Measurements from ENCODE around the gene GCN1. TPM values are rescaled to one million over a fixed set of nuclear protein-coding genes. Genes with fewer than 3 reads are reported as not detected.

Gene GCN1
- total and polyA plus RNA-seq, 7 experiments from 2014 or later: 20.3 to 142 (median 122) TPM

GRCh38 chr12:120240495-120240833 is 45.9 kb upstream of the GCN1 start:
- ATAC-seq: no peak
- POLR2A ChIA-PET: interaction anchor here (1.1 to 7.5 kb wide), 10 partner anchors 9 to 222 kb away, joined by 3 to 103 read pairs (median 4); partner anchors contain the start of genes PXN, RNU4-1, RNU4-2 and RPLP0
- Histone ChIP-seq H3K27me3 (ENCODE audit: control insufficient read depth in 2 of 2, insufficient read depth in 2 of 2, low read length in 2 of 2) (no peaks in the 10 kb centered on the region), H3K4me1 (ENCODE audit: control insufficient read depth in 2 of 2, insufficient read depth in 2 of 2, low read length in 2 of 2) (peaks cover 54 to 70% of the 10 kb centered on the region in 2 donors), H3K4me3 (ENCODE audit: low read length) (no peak overlapping the region), H3K36me3 (ENCODE audit: control insufficient read depth in 2 of 3, insufficient read depth in 3 of 3, low read length in 3 of 3) (peaks cover 0 to 11% (median 0%) of the 10 kb centered on the region in 3 experiments), H3K9me3 (ENCODE audit: control insufficient read depth in 2 of 3, low read length in 3 of 3) (no peaks in the 10 kb centered on the region), H3K27ac (ENCODE audit: low read depth, low read length) (no peak overlapping the region)
- Mint-ChIP-seq H3K36me3 (peaks cover 0 to 18% (median 5%) of the 10 kb centered on the region in 5 donors), H3K27me3 (no peaks in the 10 kb centered on the region), H3K27ac (peak overlapping the region in 8 of 9 donors; percentile 18 to 88 (median 72)), H3K4me3 (peak overlapping the region in 6 of 10 donors; percentile 10 to 50 (median 38)), H3K9me3 (peaks cover 0 to 2% (median 0%) of the 10 kb centered on the region in 11 donors), H3K4me1 (peaks cover 54 to 90% (median 75%) of the 10 kb centered on the region in 7 donors)
- CTCF ChIA-PET: interaction anchor here (2.5 to 6.8 kb wide), 4 partner anchors 11 to 25 kb away, joined by 13 to 65 read pairs (median 25); partner anchors contain the start of gene PXN
- DNase-seq: no peak
- intact Hi-C loops (cut with micrococcal nuclease): no loop called here

DNA sequence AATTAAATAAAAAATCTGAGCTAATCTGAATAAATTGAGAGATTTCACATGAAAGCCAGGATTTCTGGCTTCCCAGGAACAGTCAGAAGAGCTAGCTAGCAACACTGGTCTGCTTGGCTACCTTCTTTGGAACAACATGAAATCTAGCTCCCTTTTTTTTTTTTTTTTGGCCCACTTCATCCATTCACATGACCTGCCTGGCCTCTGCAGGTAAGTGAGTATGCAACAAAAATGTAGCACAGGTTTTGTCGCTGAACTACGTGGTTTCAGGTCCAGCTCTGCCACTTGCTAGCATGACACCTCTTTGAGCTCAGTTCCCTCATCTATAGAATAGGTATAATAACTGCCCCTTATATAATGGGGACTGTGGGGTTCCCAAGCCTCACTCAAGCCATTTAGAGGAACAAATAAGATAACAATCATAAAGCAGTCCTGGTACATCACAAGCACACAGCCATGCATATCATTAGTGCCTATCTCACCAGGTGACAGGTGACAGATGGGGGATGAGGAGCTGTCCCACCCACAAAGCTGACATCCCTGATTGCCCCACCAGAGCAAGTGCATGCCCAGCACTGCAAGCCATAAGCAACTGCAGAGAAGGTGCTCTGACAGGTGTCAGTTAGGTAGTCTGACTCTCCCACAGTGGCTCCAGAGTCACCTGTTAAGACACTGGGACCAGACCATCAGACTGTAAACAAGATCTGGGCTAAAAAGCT is 45.4 kb upstream of the GCN1 start:
- intact Hi-C loops (cut with micrococcal nuclease): no loop called here
- H3K27me3 ChIP-seq (ENCODE audit: control insufficient read depth in 2 of 2, insufficient read depth in 2 of 2, low read length in 2 of 2): no peaks in the 10 kb centered on the region
- Mint-ChIP-seq H3K27ac (peak overlapping the region; percentile 23 to 88 (median 73)), H3K36me3 (peaks cover 0 to 14% (median 5%) of the 10 kb centered on the region in 5 donors), H3K4me1 (peaks cover 50 to 90% (median 75%) of the 10 kb centered on the region in 7 donors), H3K9me3 (no peaks in the 10 kb centered on the region), H3K27me3 (no peaks in the 10 kb centered on the region), H3K4me3 (peak overlapping the region in 4 of 10 donors; percentile 38 to 50 (median 44))
- DNase-seq (no peak), ATAC-seq (no peak)
- H3K9me3 ChIP-seq (ENCODE audit: control insufficient read depth in 2 of 3, low read length in 3 of 3): no peaks in the 10 kb centered on the region
- ChIA-PET CTCF (interaction anchor here (2.5 to 6.8 kb wide), 4 partner anchors 10 to 26 kb away, joined by 13 to 65 read pairs (median 25); partner anchors contain the start of gene PXN), POLR2A (interaction anchor here (0.6 to 7.5 kb wide), 16 partner anchors 8 to 341 kb away, joined by 3 to 103 read pairs (median 3); partner anchors contain the start of genes PXN, RNU4-1, RNU4-2 and RPLP0)
- H3K36me3 ChIP-seq (ENCODE audit: control insufficient read depth in 2 of 3, insufficient read depth in 3 of 3, low read length in 3 of 3): peaks cover 0 to 11% (median 0%) of the 10 kb centered on the region in 3 experiments
- H3K4me1 ChIP-seq (ENCODE audit: control insufficient read depth in 2 of 2, insufficient read depth in 2 of 2, low read length in 2 of 2): peaks cover 59 to 72% of the 10 kb centered on the region in 2 donors
- no peak overlapping the region for H3K4me3 ChIP-seq (ENCODE audit: low read length)
- H3K27ac ChIP-seq (ENCODE audit: low read depth, low read length): no peak overlapping the region

- Mint-ChIP-seq H3K27ac (peak overlapping the region; percentile 5 to 94 (median 38)), H3K27me3 (no peaks in the 10 kb centered on the region), H3K36me3 (peaks cover 0 to 11% (median 5%) of the 10 kb centered on the region in 5 donors), H3K9me3 (no peaks in the 10 kb centered on the region), H3K4me1 (peaks cover 55 to 94% (median 80%) of the 10 kb centered on the region in 7 donors), H3K4me3 (peak overlapping the region in 4 of 10 donors; percentile 23 to 72 (median 48))
- H3K4me3 ChIP-seq (ENCODE audit: low read length): no peak overlapping the region
- DNase-seq (no peak), ATAC-seq (no peak)
- H3K27ac ChIP-seq (ENCODE audit: low read depth, low read length): no peak overlapping the region
- ChIA-PET CTCF (interaction anchor here (2.5 to 6.8 kb wide), 5 partner anchors 9 to 27 kb away, joined by 13 to 65 read pairs (median 26); partner anchors contain the start of gene PXN), POLR2A (interaction anchor here (0.6 to 7.5 kb wide), 13 partner anchors 10 to 122 kb away, joined by 3 to 103 read pairs (median 8); partner anchors contain the start of genes PXN, RNU4-2 and RPLP0)
- no peaks in the 10 kb centered on the region for H3K9me3 ChIP-seq (ENCODE audit: control insufficient read depth in 2 of 3, low read length in 3 of 3)
- no peaks in the 10 kb centered on the region for H3K27me3 ChIP-seq (ENCODE audit: control insufficient read depth in 2 of 2, insufficient read depth in 2 of 2, low read length in 2 of 2)
- peaks cover 0 to 11% (median 0%) of the 10 kb centered on the region in 3 experiments for H3K36me3 ChIP-seq (ENCODE audit: control insufficient read depth in 2 of 3, insufficient read depth in 3 of 3, low read length in 3 of 3)
- peaks cover 59 to 72% of the 10 kb centered on the region in 2 donors for H3K4me1 ChIP-seq (ENCODE audit: control insufficient read depth in 2 of 2, insufficient read depth in 2 of 2, low read length in 2 of 2)
- intact Hi-C loops (cut with micrococcal nuclease): no loop called here
These were observed 44.4 kb upstream of the GCN1 start for GRCh38 chr12:120238839-120239445.

DNA sequence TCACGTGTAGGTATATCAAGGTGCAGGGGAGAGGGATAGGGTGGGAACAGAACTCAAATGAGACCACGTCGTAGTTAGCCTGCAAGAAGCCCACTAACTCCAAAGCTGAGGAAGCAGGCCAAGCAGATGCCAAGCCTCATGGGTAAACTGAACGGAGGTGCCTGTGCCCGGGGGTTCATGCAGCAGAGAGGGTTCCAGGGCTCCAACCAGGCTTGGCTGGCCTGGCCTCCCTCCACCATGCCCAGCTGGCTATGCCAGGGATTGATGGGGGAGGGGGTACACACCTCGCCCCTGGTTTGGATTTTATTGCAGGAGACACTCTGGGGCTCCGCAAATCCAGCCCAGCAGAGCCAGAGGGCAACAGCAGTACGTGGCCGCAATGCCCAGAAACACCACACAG is 43.7 kb upstream of the GCN1 start:
- no peak for DNase-seq
- Histone ChIP-seq H3K9me3 (ENCODE audit: control insufficient read depth in 2 of 3, low read length in 3 of 3) (no peaks in the 10 kb centered on the region), H3K27ac (ENCODE audit: low read depth, low read length) (peak overlapping the region; percentile 43), H3K36me3 (ENCODE audit: control insufficient read depth in 2 of 3, insufficient read depth in 3 of 3, low read length in 3 of 3) (peaks cover 0 to 11% (median 0%) of the 10 kb centered on the region in 3 experiments), H3K4me1 (ENCODE audit: control insufficient read depth in 2 of 2, insufficient read depth in 2 of 2, low read length in 2 of 2) (peaks cover 59 to 72% of the 10 kb centered on the region in 2 donors), H3K4me3 (ENCODE audit: low read length) (no peak overlapping the region), H3K27me3 (ENCODE audit: control insufficient read depth in 2 of 2, insufficient read depth in 2 of 2, low read length in 2 of 2) (no peaks in the 10 kb centered on the region)
- no peak for ATAC-seq
- intact Hi-C loops (cut with micrococcal nuclease): no loop called here
- Mint-ChIP-seq H3K4me1 (peaks cover 61 to 94% (median 81%) of the 10 kb centered on the region in 7 donors), H3K27ac (peak overlapping the region in 8 of 9 donors; percentile 38 to 94 (median 74)), H3K27me3 (no peaks in the 10 kb centered on the region), H3K4me3 (peak overlapping the region in 7 of 10 donors; percentile 33 to 72 (median 50)), H3K36me3 (peaks cover 0 to 11% (median 5%) of the 10 kb centered on the region in 5 donors), H3K9me3 (no peaks in the 10 kb centered on the region)
- POLR2A ChIA-PET: interaction anchor here (0.9 to 7.5 kb wide), 7 partner anchors 10 to 65 kb away, joined by 3 to 103 read pairs (median 10); partner anchors contain the start of genes PXN and RNU4-2
- CTCF ChIA-PET: interaction anchor here (1.2 to 6.8 kb wide), 5 partner anchors 11 to 28 kb away, joined by 9 to 65 read pairs (median 19); partner anchors contain the start of gene PXN

DNA sequence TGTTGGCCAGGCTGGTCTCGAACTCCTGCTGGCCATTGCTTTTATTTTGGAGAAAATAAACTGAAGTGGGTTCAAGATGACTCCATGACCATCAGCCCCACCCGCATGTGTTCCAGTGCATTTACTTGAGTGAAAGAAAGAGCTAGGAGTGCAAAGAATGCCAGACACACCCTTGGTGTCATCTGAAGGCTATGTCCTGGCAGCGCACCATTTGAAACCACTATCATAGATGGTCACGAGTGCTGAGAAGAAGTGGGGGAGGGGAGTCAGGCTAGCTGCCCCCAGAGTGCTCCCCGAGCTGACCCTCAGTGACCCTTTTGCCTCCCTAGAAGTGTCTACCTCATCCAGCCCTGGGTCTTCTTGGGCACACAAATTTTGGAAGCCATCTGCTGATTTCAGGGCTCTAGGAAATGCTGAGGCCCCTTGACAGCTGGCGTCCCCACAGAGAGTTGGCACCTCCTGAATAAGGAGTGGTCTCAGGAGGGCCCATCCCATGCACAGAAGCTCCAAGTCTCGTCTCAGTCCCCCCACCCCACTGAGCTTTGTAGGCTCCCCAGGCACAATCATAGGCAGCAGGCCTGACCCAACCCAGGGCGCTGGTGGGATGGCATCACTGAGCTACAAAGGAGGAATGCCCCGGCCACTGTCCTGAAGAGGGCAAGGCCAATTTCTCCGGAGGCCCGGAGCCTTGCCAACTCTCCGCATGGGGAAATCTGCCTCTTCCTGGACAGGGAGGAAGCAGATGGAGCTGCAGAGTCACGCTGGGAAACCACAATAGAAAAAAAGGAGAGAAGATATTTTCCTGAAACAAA is 43.1 kb upstream of the GCN1 start:
- peaks cover 0 to 8% (median 5%) of the 10 kb centered on the region in 5 donors for H3K36me3 Mint-ChIP-seq
- no peak overlapping the region for H3K4me3 ChIP-seq (ENCODE audit: low read length)
- intact Hi-C loops (cut with micrococcal nuclease): no loop called here
- no peak for DNase-seq
- ChIA-PET CTCF (interaction anchor here (0.7 to 6.8 kb wide), 5 partner anchors 10 to 48 kb away, joined by 5 to 65 read pairs (median 19); partner anchors contain the start of gene PXN), POLR2A (interaction anchor here (1.0 to 7.5 kb wide), 9 partner anchors 9 to 66 kb away, joined by 3 to 103 read pairs (median 10); partner anchors contain the start of genes PXN, RNU4-2 and RPLP0)
- H3K36me3 ChIP-seq (ENCODE audit: control insufficient read depth in 2 of 3, insufficient read depth in 3 of 3, low read length in 3 of 3): peaks cover 0 to 11% (median 0%) of the 10 kb centered on the region in 3 experiments
- H3K9me3 Mint-ChIP-seq: no peaks in the 10 kb centered on the region
- no peaks in the 10 kb centered on the region for H3K27me3 Mint-ChIP-seq
- H3K27ac ChIP-seq (ENCODE audit: low read depth, low read length): peak overlapping the region; percentile 43
- no peaks in the 10 kb centered on the region for H3K27me3 ChIP-seq (ENCODE audit: control insufficient read depth in 2 of 2, insufficient read depth in 2 of 2, low read length in 2 of 2)
- H3K4me1 Mint-ChIP-seq: peaks cover 61 to 94% (median 81%) of the 10 kb centered on the region in 7 donors
- ATAC-seq: no peak
- H3K4me1 ChIP-seq (ENCODE audit: control insufficient read depth in 2 of 2, insufficient read depth in 2 of 2, low read length in 2 of 2): peaks cover 59 to 72% of the 10 kb centered on the region in 2 donors
- peak overlapping the region; percentile 38 to 94 (median 77) for H3K27ac Mint-ChIP-seq
- H3K9me3 ChIP-seq (ENCODE audit: control insufficient read depth in 2 of 3, low read length in 3 of 3): no peaks in the 10 kb centered on the region
- peak overlapping the region; percentile 12 to 72 (median 42) for H3K4me3 Mint-ChIP-seq
